Activated gamma-delta T cell (primary cell): Measurements from ENCODE around the gene ATP1A1.

Source experiments
- DNase-seq: peaks from one replicate; lab custom pipeline; 2025; lab: John Stamatoyannopoulos, UW
- total RNA-seq, 2 donors: gene quantifications; one replicate each; lab custom pipeline; 2026; lab: John Stamatoyannopoulos, UW

ATP1A1 gene
- 200 to 236 reads per million in 2 donors for total RNA-seq

DNA sequence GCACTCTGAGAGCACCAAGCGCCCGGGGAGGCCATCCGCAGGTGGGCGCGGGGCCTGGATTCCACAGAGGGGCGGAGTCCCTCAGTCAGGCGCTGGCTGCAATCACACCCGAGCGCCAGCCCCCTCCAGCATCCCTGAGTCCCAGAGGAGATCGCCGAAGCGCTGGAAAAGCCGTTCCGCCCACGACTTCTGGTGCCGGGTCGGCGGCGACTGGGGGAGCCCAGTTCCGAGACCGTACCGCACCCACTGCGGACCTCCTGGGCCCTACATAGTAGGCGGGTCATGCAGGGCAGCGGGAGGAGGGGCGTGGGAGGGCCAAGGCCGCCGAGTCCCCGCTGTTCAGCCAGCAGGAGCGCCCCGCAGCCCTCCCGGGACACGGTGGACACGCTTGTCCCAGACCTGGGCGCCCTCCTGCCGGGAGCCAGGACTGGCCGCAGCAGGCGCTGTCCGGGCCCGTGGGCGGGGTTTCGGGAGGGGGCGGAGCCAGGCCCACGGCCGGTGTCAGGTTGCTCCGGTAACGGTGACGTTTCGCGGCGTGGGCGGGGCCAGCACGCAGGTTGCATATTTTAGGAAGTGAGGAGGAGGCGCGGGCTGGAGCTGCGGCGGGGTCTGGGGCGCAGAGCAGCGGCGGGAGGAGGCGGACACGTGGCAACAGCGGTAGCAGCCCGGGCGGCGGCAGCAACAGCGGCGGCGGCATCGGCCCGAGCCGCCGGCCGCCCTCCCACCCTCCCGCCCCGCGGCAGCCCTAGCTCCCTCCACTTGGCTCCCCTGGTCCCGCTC, at the start of gene ATP1A1:
TSS of gene ATP1A1 (plus strand) at position 594 of the 780 bp plus-strand sequence. CDS start 268 bp downstream, outside the sequence.
- DNase-seq = peak; percentile 97

- DNase-seq = no peak
These were observed 49.6 kb upstream of the ATP1A1 start for GRCh38 chr1:116323491-116323890.

GRCh38 chr1:116324411-116324810, 48.6 kb upstream of the ATP1A1 start:
- no peak for DNase-seq

DNA sequence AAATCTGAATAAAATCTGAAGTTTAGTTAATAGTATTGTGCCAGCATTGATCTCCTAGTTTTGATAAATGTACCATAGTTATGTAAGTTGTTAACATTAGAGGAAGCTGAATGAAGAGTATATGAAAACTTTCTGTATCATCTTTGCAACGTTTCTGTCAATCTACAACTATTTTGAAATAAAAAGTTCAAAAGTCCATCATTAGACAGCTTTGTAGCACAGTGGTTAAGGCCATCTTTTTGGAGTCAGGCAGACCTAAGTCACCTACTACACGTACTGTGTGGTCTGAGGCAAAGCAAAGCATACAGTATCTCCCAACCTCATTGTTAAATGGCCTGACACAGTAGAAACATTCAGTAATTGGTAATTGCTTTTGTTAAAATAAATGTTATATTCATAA, 47.9 kb upstream of the ATP1A1 start:
- no peak for DNase-seq

- DNase-seq = no peak
These were observed 47.1 kb upstream of the ATP1A1 start for GRCh38 chr1:116325922-116326321.

DNA sequence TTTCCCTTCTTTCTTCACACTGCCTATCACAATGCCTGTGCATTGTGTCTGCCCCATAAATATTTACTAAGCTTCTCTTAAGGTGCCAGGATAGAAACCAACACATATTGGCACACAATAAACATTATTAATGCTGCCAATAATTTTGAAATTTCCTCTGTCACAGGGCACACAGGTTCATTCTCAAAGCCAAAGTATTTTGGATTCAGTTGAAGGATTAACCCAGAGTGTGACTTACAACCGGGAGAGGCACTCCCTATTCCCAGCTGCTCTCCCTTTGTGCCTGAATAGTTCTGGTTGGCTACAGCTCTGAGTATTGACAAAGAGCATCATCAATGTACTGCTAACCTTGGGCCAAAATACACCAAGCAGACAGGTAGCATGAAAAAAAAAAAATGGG, 46.6 kb upstream of the ATP1A1 start:
- DNase-seq = no peak

DNA sequence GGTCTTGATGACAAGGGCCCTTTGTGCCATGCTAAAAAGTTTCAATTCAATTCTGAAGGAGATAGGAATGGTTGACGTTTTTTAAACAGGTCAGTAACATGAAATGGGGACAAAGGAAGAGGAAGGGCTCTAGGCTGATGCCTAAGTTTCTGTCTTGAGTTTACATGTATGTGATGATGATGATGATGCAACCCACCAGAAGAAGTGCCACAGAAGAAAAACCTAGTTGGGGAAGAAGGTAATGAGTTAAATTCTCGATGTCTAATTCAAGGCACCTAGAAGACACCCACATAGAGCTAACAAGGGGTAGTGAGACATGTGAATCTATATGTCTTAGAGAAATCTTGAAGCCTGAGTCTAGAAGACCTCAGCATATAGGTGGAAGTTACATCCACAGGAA, 44.4 kb upstream of the ATP1A1 start:
- no peak for DNase-seq

- no peak for DNase-seq
These were observed 43.3 kb upstream of the ATP1A1 start for GRCh38 chr1:116329524-116330341.

- no peak for DNase-seq
These were observed 42.7 kb upstream of the ATP1A1 start for GRCh38 chr1:116330342-116330652.

DNA sequence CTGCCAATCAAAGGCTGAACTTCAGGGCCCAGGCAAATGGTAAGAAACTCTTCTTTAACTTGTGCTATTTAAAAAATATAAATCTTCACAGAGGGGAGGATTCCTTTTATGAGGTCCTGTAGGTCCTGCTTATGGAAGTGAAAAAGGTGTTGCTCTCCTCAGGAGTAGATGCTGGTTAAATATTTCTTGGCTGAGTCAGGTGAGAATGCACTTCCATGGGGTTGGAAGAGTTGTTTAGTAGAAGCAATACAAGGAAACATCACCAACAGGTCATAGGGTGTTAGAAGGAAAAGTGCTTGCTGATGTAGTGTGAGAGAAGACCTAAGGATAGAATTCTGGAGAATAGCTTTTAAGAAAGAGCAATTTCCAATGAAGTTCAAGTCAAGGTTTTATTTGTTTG, 42.2 kb upstream of the ATP1A1 start:
- DNase-seq = no peak

DNA sequence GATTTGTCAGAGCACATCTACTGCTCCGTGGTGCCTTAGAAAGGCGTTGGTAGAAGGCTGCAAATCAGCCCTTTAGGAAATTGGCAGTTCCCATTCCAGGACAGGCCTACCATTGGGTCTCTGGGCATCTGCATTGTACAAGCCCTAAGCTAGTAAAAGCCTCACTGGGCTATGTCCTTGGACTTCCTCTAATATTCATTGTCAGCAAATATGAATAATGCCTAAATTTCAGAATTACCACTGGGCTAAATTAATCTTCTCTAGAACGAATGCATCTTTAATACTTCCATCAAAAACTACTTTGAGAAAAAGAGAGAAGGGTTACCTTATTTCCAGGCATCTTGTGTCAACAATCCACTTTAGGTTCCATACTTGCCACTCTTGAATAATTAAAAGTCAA, 41.5 kb upstream of the ATP1A1 start:
- DNase-seq = no peak

DNA sequence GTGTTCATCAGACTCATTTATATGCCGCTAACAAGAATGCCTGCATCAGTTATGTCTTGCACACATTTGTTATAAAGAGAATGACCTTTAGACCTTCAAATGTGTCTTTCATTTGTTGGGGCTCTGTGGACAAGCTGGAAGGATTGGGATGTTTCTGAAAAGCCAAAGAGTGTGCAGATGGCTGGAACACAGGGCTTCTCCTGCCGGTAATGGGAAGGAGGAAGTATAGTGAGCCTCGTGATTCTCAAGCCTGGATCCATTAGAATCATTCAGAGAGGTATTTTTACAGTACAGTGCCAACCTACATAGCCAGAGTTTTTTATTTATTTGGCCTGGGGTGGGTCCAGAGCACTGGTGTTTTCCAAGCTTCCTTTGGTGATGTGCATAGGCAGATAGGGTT, 40.6 kb upstream of the ATP1A1 start:
- no peak for DNase-seq

DNA sequence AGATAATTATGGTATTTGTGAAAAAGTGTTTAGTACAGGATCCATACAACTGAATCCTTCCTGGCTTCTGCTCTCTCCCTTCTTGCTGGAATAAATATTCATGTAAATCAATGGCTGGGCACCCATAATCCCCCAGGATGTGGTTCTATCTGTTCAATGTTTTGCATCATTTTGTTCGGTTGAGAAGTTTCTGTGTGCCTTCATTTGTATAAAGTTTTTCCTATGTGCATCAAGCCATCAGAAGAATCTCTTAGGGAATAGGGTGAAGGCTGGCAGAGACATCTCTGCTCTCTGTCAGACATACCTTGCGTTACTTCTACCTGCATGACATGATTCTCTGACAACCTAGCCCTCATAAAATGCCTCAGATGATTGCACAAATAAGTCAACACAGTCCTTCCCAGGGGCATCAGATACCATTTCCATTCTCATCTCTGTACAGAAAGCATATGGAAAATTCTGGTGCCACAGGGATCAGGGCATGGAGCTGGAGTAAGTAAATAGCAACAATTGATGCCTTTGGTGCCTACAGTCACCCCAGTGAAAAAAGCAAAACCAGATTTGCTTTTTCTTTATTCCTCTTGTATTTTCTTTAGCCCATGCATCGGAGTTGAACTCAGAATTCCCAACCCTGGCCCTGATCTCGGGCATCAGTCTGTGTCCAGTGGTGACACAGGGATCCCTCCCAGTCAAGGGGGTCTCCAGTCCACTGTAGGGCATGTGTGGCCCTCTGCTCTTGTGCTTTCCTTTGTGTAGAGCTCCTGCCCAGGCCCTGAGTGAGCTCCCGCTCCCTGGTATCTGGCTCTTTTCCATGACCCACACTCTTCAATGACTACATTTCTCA, 39.7 kb upstream of the ATP1A1 start:
- no peak for DNase-seq

DNA sequence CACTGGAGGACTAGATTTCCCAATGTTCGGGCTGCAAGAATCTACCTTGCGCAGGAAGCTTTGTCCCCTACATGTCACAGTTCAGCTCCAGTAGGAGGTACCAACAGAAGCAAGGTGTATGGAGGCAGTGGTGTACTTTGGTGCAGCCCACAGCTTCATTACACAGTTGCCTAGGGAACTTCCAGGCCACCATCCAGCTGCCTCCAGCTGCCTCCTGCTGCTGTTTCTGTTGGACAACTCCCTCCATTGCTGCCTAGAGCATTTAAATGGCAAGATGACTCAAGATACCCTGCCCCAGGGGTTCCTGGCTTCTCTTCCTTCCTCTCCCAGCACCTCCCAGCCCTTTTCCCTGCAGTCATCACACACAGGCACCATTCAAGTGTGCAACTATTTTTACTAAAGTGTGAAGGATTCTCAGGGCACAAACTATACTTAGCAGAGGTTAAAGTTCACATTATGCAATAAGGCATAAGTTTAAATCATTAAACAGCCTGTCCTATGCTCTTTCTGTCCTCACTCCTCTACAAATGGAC, 39.0 kb upstream of the ATP1A1 start:
- DNase-seq = no peak

GRCh38 chr1:116334868-116335635, 38.0 kb upstream of the ATP1A1 start:
- no peak for DNase-seq

- DNase-seq = no peak
These were observed 37.0 kb upstream of the ATP1A1 start for GRCh38 chr1:116335850-116336624.

DNA sequence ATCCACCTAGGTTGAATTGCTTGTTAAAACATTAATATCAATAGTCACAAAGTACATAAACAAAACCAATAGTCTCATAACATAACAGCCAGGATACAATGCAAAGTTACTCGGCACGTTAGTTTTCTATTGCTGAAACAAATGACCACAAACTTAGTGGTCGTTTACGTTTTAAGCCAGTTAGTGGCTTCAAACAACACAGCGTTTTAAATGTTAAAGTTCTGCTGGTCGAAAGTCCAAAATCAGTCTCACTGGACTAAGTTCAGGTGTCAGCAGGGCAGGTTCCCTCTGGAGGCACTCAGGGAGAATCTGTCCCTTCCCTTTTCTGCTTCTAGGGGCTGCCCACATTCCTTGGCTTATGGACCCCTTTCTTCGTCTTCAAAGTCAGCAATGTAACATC, 35.6 kb upstream of the ATP1A1 start:
- no peak for DNase-seq

DNA sequence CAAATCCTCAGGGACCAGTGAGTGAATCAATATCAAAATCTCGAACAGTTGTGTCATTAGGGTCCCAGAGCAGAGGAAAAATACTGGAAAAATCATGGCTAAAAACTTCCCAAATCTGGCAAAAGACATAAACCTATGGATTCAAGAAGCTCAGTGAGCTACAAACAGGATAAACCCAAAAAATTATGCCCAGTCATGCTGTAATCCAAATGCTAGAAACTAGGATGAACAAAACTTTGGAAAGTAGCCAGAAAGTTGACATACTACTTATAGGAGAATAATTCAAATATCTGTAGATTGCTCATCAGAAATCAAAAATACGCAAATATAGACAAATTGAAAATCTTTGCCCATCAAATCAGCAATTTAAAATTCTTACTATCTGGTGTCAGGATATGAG, 34.6 kb upstream of the ATP1A1 start:
- no peak for DNase-seq

GRCh38 chr1:116340506-116341231, 32.4 kb upstream of the ATP1A1 start:
- DNase-seq = no peak

GRCh38 chr1:116343019-116343418, 30.0 kb upstream of the ATP1A1 start:
- no peak for DNase-seq
